ENCODE measurements around the gene WRAP73. TPM values are rescaled to one million over a fixed set of nuclear protein-coding genes. Genes with fewer than 3 reads are reported as not detected.

WRAP73 gene
- total RNA-seq, 1 donor from 2014 or later = 19.0 TPM

DNA sequence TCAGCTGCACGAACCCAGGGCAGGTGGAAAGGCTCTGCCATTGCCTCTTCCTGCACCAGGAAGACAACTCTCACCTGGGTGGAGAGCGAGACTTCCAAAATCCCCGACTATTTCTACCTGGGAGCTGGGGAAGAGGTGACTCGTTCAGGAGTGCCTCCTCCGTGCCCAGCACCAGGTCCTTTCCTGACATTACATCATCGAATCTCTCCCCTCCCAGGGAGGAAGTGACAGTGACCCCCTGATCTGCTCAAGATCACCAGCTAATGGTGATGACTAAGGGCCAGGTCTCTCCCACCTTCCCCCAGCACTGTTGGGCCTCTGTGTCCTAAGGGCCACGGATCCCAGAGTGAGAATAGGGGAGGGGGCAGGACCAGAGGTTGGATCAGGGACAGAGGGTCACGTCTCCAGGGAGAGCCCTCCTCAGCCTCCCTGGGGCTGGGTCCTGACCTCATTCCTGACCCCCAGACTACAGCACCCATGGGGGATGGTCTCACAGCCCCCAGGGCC lies 45.4 kb downstream of the WRAP73 start:
- TF ChIP-seq, protein P1, sequence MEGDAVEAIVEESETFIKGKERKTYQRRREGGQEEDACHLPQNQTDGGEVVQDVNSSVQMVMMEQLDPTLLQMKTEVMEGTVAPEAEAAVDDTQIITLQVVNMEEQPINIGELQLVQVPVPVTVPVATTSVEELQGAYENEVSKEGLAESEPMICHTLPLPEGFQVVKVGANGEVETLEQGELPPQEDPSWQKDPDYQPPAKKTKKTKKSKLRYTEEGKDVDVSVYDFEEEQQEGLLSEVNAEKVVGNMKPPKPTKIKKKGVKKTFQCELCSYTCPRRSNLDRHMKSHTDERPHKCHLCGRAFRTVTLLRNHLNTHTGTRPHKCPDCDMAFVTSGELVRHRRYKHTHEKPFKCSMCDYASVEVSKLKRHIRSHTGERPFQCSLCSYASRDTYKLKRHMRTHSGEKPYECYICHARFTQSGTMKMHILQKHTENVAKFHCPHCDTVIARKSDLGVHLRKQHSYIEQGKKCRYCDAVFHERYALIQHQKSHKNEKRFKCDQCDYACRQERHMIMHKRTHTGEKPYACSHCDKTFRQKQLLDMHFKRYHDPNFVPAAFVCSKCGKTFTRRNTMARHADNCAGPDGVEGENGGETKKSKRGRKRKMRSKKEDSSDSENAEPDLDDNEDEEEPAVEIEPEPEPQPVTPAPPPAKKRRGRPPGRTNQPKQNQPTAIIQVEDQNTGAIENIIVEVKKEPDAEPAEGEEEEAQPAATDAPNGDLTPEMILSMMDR (IDR thresholded peaks at IDR 0.05; ENCODE audit: unreplicated experiment) = no peak
- H3K27ac Mint-ChIP-seq (ENCODE audit: unreplicated experiment) = no peak overlapping the region
- no peak for DNase-seq (ENCODE audit: low spot score)
- H3K9me3 Mint-ChIP-seq (ENCODE audit: unreplicated experiment) = no peaks in the 10 kb centered on the region
- H3K4me1 Mint-ChIP-seq (ENCODE audit: unreplicated experiment) = peaks cover 15% of the 10 kb centered on the region
- peaks cover 14% of the 10 kb centered on the region for H3K27me3 Mint-ChIP-seq (ENCODE audit: unreplicated experiment)
- H3K36me3 Mint-ChIP-seq (ENCODE audit: low read depth, unreplicated experiment) = peaks cover 3% of the 10 kb centered on the region
- no peak overlapping the region for H3K4me3 Mint-ChIP-seq (ENCODE audit: unreplicated experiment)

DNA sequence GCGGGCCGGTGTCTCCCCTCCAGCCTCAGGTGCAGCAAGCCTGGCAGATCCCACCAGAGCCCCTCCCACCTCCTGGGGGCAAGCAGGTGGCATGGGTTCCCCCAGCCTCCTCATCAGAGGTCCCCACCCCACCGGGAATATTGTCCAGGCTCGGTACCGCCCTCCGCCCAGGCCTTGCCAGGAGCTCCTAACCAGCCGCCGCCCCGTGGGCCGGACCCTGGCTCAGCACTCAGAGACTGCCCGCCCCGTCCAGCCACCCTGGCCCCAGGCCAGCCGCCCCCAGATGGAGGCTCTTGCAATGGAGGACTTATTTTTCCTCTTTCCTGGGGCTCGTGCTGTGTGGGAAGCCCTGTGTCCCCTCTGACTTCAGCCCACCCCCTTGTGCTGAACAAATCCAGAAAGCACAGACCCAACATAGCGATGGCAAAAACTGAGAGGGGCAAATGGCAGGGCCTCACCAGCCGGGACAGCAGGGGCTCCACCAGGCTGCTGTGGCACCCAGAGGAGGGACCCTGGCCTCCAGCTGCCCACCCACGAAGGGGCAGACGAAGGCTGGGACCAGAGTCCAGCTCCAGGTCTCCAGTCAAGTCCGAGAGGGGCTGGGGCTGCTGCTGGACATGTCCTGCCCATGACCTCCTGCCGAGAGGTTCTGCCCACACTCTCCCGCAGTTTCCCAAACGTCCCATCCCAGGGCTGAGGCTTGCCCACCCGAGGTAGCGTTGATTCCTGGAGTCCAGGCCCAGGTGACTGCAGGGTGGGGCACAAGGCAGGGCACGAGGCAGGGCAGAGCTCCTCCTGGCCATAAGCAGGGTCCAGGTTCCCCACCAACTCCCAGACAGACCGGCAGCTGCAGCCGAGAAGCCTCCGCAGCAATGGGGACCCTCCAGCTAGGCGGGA lies 46.1 kb downstream of the WRAP73 start:
- Mint-ChIP-seq H3K4me3 (ENCODE audit: unreplicated experiment) (no peak overlapping the region), H3K4me1 (ENCODE audit: unreplicated experiment) (peaks cover 13% of the 10 kb centered on the region), H3K36me3 (ENCODE audit: low read depth, unreplicated experiment) (peaks cover 3% of the 10 kb centered on the region), H3K9me3 (ENCODE audit: unreplicated experiment) (no peaks in the 10 kb centered on the region), H3K27me3 (ENCODE audit: unreplicated experiment) (peaks cover 13% of the 10 kb centered on the region), H3K27ac (ENCODE audit: unreplicated experiment) (no peak overlapping the region)
- TF ChIP-seq, protein P1 (IDR thresholded peaks at IDR 0.05; ENCODE audit: unreplicated experiment) = no peak
- DNase-seq (ENCODE audit: low spot score) = no peak

DNA sequence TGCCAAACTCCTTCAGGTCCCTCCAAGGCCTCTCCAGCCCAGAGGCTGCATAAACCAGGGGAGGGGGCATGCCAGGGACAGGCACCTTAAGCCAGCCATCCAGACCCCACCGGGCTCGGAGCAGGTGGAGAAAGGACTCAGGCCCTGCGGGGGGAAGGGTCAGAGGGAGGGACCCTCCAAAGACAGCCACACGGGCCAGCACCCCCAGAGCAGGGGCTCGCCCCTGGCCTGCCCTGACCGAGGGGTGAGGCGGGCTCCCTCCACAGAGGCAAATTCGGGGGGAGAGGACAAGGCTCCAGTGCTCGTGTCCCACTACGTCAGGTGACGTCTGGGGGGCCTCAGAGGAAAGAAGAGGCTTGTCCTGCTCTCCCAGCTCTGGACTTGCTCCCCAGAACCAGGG lies 46.7 kb downstream of the WRAP73 start:
- peaks cover 13% of the 10 kb centered on the region for H3K27me3 Mint-ChIP-seq (ENCODE audit: unreplicated experiment)
- H3K4me1 Mint-ChIP-seq (ENCODE audit: unreplicated experiment) = peaks cover 7% of the 10 kb centered on the region
- no peak overlapping the region for H3K27ac Mint-ChIP-seq (ENCODE audit: unreplicated experiment)
- H3K4me3 Mint-ChIP-seq (ENCODE audit: unreplicated experiment) = no peak overlapping the region
- H3K36me3 Mint-ChIP-seq (ENCODE audit: low read depth, unreplicated experiment) = peaks cover 3% of the 10 kb centered on the region
- TF ChIP-seq, protein P1 (IDR thresholded peaks at IDR 0.05; ENCODE audit: unreplicated experiment) = no peak
- no peak for DNase-seq (ENCODE audit: low spot score)
- no peaks in the 10 kb centered on the region for H3K9me3 Mint-ChIP-seq (ENCODE audit: unreplicated experiment)

DNA sequence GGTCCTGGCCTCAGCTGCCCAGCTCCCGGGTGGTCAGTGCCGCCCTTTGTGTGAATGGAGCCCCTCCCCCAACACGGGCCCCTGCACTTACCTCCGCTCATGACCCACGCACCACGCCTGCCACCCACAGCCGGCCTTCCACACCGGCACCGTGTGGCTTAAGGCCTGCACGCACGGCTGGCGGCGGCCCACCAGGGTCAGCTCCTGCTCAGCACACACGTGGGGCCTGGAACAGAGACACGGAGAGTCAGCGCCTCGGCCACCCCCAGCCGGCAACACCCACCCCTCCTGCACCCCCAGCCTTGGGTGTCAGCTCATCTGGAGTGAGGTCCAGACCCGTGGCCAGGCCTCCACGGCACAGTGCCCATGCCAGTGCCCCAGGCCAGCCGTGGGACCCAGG lies 47.5 kb downstream of the WRAP73 start:
- Mint-ChIP-seq H3K27ac (ENCODE audit: unreplicated experiment) (no peak overlapping the region), H3K36me3 (ENCODE audit: low read depth, unreplicated experiment) (peaks cover 4% of the 10 kb centered on the region), H3K4me3 (ENCODE audit: unreplicated experiment) (no peak overlapping the region), H3K9me3 (ENCODE audit: unreplicated experiment) (no peaks in the 10 kb centered on the region), H3K27me3 (ENCODE audit: unreplicated experiment) (peaks cover 17% of the 10 kb centered on the region), H3K4me1 (ENCODE audit: unreplicated experiment) (peaks cover 10% of the 10 kb centered on the region)
- DNase-seq (ENCODE audit: low spot score) = no peak
- TF ChIP-seq, protein P1 (IDR thresholded peaks at IDR 0.05; ENCODE audit: unreplicated experiment) = no peak

DNA sequence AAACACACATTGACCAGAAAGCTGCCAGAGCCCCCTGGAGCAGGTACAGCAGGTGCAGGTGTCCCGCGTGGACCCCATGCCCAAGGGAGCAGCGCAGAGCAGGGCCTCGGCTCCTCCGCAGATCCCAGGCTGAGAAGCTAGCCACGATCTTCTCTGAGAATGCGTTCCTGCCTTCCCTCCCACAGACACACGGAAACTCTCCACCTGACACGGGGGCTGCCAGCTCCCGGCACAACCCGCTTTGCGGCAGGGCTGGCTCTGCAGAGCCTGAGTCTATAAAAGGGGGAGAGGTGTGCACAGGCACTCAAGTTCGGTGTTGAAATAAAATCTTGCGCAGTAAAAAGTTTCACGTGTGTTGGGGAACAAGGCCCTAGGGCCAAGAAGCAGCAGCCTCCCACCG lies 48.2 kb downstream of the WRAP73 start:
- DNase-seq (ENCODE audit: low spot score) = no peak
- H3K4me1 Mint-ChIP-seq (ENCODE audit: unreplicated experiment) = peaks cover 14% of the 10 kb centered on the region
- peaks cover 19% of the 10 kb centered on the region for H3K27me3 Mint-ChIP-seq (ENCODE audit: unreplicated experiment)
- peaks cover 4% of the 10 kb centered on the region for H3K36me3 Mint-ChIP-seq (ENCODE audit: low read depth, unreplicated experiment)
- TF ChIP-seq, protein P1 (IDR thresholded peaks at IDR 0.05; ENCODE audit: unreplicated experiment) = no peak
- H3K4me3 Mint-ChIP-seq (ENCODE audit: unreplicated experiment) = peak overlapping the region; percentile 21
- H3K27ac Mint-ChIP-seq (ENCODE audit: unreplicated experiment) = peak overlapping the region; percentile 72
- H3K9me3 Mint-ChIP-seq (ENCODE audit: unreplicated experiment) = no peaks in the 10 kb centered on the region

Data from endothelial cell (in vitro differentiated cells).